Lower leg skin (tissue), 4 donors: ENCODE data around the gene DAGLB. TPM values are rescaled to one million over a fixed set of nuclear protein-coding genes. Genes with fewer than 3 reads are reported as not detected.

Experiments used
- DNase-seq, 2 donors: peaks; one replicate each; pipeline ENCODE4 v3.0.0-alpha.2; 2019; ENCODE audit warnings: low spot score in 2 of 2
- H3K4me3 ChIP-seq: fragments of 200-600 bp; sonication (generic); 2 replicates; pipeline ENCODE4 v1.5.1; 2017; ENCODE audit warnings: mild to moderate bottlenecking, low read depth; ENCODE audit not compliant: poor library complexity, severe bottlenecking
- POLR2A ChIP-seq, 2 donors: fragments of 450-650 bp; IDR thresholded peaks; one replicate each; pipeline ENCODE4 v1.6.1; 2016 to 2017; ENCODE audit warnings: antibody characterized with exemption in 2 of 2, mild to moderate bottlenecking in 1 of 2, moderate library complexity in 1 of 2
- WGBS, 2 donors: methylation state at CpG; one replicate each; pipeline ENCODE4 v1.1.5; 2018; 5-methylcytosine and 5-hydroxymethylcytosine counted together
- intact Hi-C: fragments of 100-400 bp; cut with DNase I; formaldehyde crosslinking; loops from one replicate; pipeline ENCODE4 v1.15.0; 2023; ENCODE audit warnings: low total_unique reads
- total RNA-seq, 4 donors: library from RNA; depleted of rRNA; stranded (reverse); fragments of >200 nt; gene quantifications; one replicate each; pipeline ENCODE4 v1.1.0, GENCODE V29; 2016
- TF ChIP-seq, protein P1 (sequence below), 3 donors: fragments of 450-650 bp; IDR thresholded peaks; one replicate each; pipeline ENCODE4 v1.5.1; 2016; ENCODE audit warnings: antibody characterized with exemption in 3 of 3, mild to moderate bottlenecking in 3 of 3, moderate library complexity in 2 of 3

The DAGLB gene
- total RNA-seq, 4 donors from 2014 or later = 26.1 to 35.9 (median 27.5) TPM

DNA sequence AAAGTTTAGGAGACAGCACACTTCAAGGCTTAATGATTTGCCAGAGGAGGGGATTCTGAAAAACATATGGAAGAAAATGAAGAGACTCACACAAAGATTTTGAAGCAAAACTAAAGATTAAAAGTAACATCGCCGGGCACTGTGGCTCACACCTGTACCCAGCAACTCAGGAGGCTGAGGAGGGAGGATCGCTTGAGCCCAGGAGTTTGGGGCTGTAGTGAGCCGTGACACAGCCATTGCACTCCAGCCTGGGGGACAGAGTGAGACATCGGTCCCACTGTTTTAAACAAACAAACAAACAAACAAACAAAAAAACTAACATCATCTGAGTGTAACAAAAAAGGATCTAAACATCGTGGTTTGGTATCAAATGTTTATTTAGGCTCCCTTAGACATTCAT lies 33.7 kb upstream of the DAGLB start:
- no peak for TF ChIP-seq POLR2A (IDR thresholded peaks at IDR 0.05)
- TF ChIP-seq, protein P1, sequence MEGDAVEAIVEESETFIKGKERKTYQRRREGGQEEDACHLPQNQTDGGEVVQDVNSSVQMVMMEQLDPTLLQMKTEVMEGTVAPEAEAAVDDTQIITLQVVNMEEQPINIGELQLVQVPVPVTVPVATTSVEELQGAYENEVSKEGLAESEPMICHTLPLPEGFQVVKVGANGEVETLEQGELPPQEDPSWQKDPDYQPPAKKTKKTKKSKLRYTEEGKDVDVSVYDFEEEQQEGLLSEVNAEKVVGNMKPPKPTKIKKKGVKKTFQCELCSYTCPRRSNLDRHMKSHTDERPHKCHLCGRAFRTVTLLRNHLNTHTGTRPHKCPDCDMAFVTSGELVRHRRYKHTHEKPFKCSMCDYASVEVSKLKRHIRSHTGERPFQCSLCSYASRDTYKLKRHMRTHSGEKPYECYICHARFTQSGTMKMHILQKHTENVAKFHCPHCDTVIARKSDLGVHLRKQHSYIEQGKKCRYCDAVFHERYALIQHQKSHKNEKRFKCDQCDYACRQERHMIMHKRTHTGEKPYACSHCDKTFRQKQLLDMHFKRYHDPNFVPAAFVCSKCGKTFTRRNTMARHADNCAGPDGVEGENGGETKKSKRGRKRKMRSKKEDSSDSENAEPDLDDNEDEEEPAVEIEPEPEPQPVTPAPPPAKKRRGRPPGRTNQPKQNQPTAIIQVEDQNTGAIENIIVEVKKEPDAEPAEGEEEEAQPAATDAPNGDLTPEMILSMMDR (IDR thresholded peaks at IDR 0.05) = no peak
- no peak for DNase-seq
- intact Hi-C loops = no loop called here
- H3K4me3 ChIP-seq = no peak overlapping the region
- 67 to 80% methylated on average over 6 of the region's 6 CpGs for WGBS, 2 donors

DNA sequence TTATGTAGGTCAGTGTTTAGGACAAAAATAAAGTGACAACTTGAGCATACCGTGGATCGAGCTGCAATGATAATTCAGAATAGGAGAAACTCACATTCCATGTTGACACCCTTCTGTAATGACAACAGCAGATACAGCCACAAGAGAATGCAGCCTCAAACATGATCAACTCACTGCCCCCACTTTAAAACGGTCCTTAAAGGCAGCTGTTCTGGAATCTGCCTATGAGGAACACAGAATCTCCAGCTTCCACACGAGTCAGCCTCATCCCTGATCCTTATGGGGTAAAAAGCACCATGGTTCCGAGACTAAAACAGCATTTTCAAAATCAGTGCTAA lies 32.5 kb upstream of the DAGLB start:
- 58 to 64% methylated on average over 5 of the region's 5 CpGs for WGBS, 2 donors
- no peak for DNase-seq
- intact Hi-C loops = no loop called here
- no peak overlapping the region for H3K4me3 ChIP-seq
- TF ChIP-seq, protein P1 (IDR thresholded peaks at IDR 0.05) = no peak
- no peak for TF ChIP-seq POLR2A (IDR thresholded peaks at IDR 0.05)

DNA sequence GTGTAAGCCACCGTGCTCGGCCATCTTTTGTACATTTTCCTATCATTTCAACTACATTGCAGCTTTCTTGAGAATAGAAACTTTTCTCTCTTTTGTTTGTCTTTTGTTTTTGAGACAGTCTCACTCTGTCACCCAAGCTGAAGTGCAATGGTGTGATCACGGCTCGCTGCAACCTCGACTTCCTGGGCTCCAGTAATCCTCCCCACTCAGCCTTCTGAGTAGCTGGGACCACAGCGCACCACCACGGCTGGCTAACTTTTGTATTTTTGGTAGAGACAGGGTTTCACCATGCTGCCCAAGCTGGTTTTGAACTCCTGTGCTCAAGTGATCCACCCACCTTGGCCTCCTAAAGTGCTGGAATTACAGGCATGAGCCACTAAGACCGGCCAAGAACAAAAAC lies 31.3 kb upstream of the DAGLB start:
- DNase-seq = no peak
- 88 to 89% methylated on average over 8 of the region's 8 CpGs for WGBS, 2 donors
- no peak for TF ChIP-seq POLR2A (IDR thresholded peaks at IDR 0.05)
- TF ChIP-seq, protein P1 (IDR thresholded peaks at IDR 0.05) = no peak
- no peak overlapping the region for H3K4me3 ChIP-seq
- intact Hi-C loops = no loop called here

DNA sequence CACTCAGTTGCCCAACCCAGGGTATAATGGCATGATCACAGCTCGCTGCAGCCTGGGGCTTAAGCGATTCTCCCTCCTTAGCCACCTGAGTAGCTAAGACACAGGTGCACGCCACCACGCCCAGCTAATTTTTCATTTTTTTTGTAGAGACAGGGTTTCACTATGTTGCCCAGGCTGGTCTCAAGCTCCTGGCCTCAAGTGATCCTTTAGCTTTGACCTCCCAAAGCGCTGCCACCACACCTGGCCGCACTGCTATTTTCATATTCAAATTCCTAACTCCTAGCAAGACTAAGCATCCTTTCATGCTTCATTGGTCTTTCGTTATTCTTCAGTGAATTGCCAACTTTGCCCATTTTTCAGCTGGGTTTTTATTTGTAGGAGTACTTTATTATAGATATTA lies 30.4 kb upstream of the DAGLB start:
- H3K4me3 ChIP-seq = no peak overlapping the region
- intact Hi-C loops = no loop called here
- WGBS, 2 donors = 91 to 93% methylated on average over 7 of the region's 7 CpGs
- no peak for DNase-seq
- TF ChIP-seq, protein P1 (IDR thresholded peaks at IDR 0.05) = no peak
- TF ChIP-seq POLR2A (IDR thresholded peaks at IDR 0.05) = no peak

DNA sequence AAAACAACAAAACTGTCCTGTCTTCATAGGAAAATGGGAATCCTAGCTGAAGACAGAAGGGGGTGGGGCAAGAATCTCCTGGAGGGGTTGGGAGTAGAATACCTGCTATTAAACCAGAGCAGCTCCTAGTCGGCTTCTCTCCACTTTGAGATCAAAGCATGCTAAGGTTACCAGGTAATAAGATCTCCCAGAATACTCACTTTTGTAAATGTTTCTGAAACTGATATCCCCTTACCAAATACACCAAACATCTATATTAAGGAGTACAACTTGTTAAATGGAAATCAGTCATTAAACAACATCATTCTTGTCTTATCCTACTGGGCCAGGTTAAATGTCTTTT lies 29.5 kb upstream of the DAGLB start:
- TF ChIP-seq, protein P1 (IDR thresholded peaks at IDR 0.05) = no peak
- TF ChIP-seq POLR2A (IDR thresholded peaks at IDR 0.05) = no peak
- 30 to 53% methylated on average over 1 of the region's 1 CpG for WGBS, 2 donors
- H3K4me3 ChIP-seq = no peak overlapping the region
- intact Hi-C loops = no loop called here
- DNase-seq = no peak

DNA sequence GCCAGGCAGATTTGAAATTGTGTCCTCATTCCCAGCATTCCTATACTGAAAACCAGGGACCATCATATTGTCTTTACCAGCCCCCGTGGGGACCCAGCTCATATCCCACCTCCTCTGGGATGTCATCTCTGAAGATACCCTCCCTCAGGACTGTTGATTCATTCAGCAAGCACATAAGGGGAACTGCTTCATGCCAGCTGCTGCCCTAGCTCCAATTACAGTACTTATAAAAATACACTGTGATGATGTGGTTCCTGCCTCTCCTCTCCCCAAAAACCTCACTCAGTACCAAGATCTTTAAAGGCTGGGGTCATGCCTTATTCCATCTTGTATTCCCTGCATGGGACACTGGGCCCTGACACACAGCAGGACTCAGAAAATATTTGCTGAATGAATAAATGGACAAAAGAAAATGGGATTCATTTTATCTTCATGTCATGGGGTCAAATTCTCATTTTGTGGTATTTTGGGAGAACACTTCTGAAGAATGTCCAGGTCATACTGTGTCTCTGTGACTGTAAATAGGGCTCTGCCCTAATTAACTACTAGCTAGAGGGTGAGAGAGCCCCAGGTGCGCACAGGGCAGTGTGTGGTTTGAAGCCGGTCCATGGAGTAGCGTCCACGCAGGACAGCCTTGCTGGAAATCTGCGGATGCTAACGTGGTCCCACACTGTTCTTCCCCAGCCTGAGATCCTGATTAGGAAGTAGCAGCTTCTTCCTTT lies 29.0 kb upstream of the DAGLB start:
- no peak for DNase-seq
- 78 to 81% methylated on average over 7 of the region's 7 CpGs for WGBS, 2 donors

More for the DNA sequence above, 29.0 kb upstream of the DAGLB start:
- intact Hi-C loops = no loop called here
- TF ChIP-seq, protein P1 (IDR thresholded peaks at IDR 0.05) = no peak
- TF ChIP-seq POLR2A (IDR thresholded peaks at IDR 0.05) = no peak
- no peak overlapping the region for H3K4me3 ChIP-seq
